ENCODE results near the gene ABHD8. TPM values are rescaled to one million over a fixed set of nuclear protein-coding genes. Genes with fewer than 3 reads are reported as not detected.

The ABHD8 gene
- total and polyA plus RNA-seq, 2 donors from 2014 or later: 9.6 to 20.0 TPM

- Histone ChIP-seq H3K4me1 (ENCODE audit: control insufficient read depth in 2 of 3, insufficient read depth in 2 of 3, low read depth in 1 of 3, low read length in 3 of 3) (peaks cover 0 to 30% (median 15%) of the 10 kb centered on the region in 3 donors), H3K9me3 (ENCODE audit: control insufficient read depth in 2 of 3, insufficient read depth in 1 of 3, low read length in 3 of 3) (no peaks in the 10 kb centered on the region), H3K36me3 (ENCODE audit: control insufficient read depth in 2 of 3, insufficient read depth in 3 of 3, low read length in 3 of 3) (no peaks in the 10 kb centered on the region), H3K27me3 (ENCODE audit: control insufficient read depth, insufficient read depth, low read length) (no peaks in the 10 kb centered on the region), H3K4me3 (ENCODE audit: low read length in 3 of 3) (no peak overlapping the region), H3K9ac (ENCODE audit: low read length in 3 of 3) (no peak overlapping the region), H3K27ac (ENCODE audit: low read depth in 2 of 2, low read length in 2 of 2) (no peak overlapping the region)
- DNase-seq (no peak), FAIRE-seq (no peak)
- intact Hi-C loops (cut with DNase I): no loop called here
- TF ChIP-seq, protein P1, sequence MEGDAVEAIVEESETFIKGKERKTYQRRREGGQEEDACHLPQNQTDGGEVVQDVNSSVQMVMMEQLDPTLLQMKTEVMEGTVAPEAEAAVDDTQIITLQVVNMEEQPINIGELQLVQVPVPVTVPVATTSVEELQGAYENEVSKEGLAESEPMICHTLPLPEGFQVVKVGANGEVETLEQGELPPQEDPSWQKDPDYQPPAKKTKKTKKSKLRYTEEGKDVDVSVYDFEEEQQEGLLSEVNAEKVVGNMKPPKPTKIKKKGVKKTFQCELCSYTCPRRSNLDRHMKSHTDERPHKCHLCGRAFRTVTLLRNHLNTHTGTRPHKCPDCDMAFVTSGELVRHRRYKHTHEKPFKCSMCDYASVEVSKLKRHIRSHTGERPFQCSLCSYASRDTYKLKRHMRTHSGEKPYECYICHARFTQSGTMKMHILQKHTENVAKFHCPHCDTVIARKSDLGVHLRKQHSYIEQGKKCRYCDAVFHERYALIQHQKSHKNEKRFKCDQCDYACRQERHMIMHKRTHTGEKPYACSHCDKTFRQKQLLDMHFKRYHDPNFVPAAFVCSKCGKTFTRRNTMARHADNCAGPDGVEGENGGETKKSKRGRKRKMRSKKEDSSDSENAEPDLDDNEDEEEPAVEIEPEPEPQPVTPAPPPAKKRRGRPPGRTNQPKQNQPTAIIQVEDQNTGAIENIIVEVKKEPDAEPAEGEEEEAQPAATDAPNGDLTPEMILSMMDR (IDR thresholded peaks at IDR 0.05; ENCODE audit: borderline replicate concordance, extremely low read depth, insufficient read depth): no peak
Observed at GRCh38 chr19:17307876-17308377, 4.7 kb upstream of the ABHD8 start.

GRCh38 chr19:17306285-17306714 is 3.1 kb upstream of the ABHD8 start:
- Histone ChIP-seq H3K4me1 (ENCODE audit: control insufficient read depth in 2 of 3, insufficient read depth in 2 of 3, low read depth in 1 of 3, low read length in 3 of 3) (peaks cover 0 to 29% (median 15%) of the 10 kb centered on the region in 3 donors), H3K4me3 (ENCODE audit: low read length in 3 of 3) (peak overlapping the region; percentile 82 to 93 (median 92)), H3K27ac (ENCODE audit: low read depth in 2 of 2, low read length in 2 of 2) (peak overlapping the region; percentile 93 to 97), H3K9ac (ENCODE audit: low read length in 3 of 3) (peak overlapping the region in 2 of 3 donors; percentile 88), H3K36me3 (ENCODE audit: control insufficient read depth in 2 of 3, insufficient read depth in 3 of 3, low read length in 3 of 3) (no peaks in the 10 kb centered on the region), H3K27me3 (ENCODE audit: control insufficient read depth, insufficient read depth, low read length) (no peaks in the 10 kb centered on the region), H3K9me3 (ENCODE audit: control insufficient read depth in 2 of 3, insufficient read depth in 1 of 3, low read length in 3 of 3) (no peaks in the 10 kb centered on the region)
- intact Hi-C loops (cut with DNase I): no loop called here
- TF ChIP-seq, protein P1 (IDR thresholded peaks at IDR 0.05; ENCODE audit: borderline replicate concordance, extremely low read depth, insufficient read depth): no peak
- FAIRE-seq: no peak
- peak in 1 of 5 donors; percentile 58 for DNase-seq

DNA sequence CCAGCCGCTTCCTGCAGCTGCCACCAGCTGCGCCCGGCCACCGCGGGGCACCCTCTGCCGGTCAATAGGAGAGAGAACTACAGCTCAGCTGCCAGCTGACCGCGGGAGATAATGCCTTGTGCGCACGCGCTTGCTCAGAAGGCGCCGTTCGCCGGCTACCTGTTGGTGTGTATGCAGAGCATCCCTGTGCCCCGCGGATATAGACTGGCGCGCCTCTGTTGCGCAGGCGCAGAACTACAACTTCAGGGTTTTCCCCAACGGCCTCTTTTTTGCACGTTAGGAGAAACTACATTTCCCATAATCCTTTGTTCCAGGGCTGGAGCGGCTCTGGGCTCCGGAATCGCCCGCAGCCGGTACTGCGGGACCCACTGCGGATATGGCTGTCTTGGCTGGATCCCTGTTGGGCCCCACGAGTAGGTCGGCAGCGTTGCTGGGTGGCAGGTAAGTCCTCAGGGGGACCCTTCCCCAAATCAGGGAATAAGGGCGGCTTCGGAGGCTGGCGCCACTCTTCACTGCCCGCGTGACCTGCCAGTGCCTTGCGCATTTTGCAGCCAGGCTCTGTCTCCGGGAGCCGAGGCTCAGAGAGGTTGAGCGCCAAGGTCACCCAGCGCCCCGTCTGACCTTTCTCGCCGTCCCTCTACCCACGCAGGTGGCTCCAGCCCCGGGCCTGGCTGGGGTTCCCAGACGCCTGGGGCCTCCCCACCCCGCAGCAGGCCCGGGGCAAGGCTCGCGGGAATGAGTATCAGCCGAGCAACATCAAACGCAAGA is 2.5 kb upstream of the ABHD8 start, which contains the start of gene MRPL34:
TSS of gene MRPL34 (plus strand) at position 356 of the 768 bp plus-strand sequence. CDS start at position 377, 21 bp downstream.
- Histone ChIP-seq H3K4me1 (ENCODE audit: control insufficient read depth in 2 of 3, insufficient read depth in 2 of 3, low read depth in 1 of 3, low read length in 3 of 3) (peaks cover 0 to 27% (median 15%) of the 10 kb centered on the region in 3 donors), H3K27me3 (ENCODE audit: control insufficient read depth, insufficient read depth, low read length) (no peaks in the 10 kb centered on the region), H3K36me3 (ENCODE audit: control insufficient read depth in 2 of 3, insufficient read depth in 3 of 3, low read length in 3 of 3) (no peaks in the 10 kb centered on the region), H3K4me3 (ENCODE audit: low read length in 3 of 3) (peak within 1 kb of the TSS; percentile 82 to 93 (median 92)), H3K9me3 (ENCODE audit: control insufficient read depth in 2 of 3, insufficient read depth in 1 of 3, low read length in 3 of 3) (no peaks in the 10 kb centered on the region), H3K9ac (ENCODE audit: low read length in 3 of 3) (peak within 1 kb of the TSS; percentile 65 to 88 (median 88)), H3K27ac (ENCODE audit: low read depth in 2 of 2, low read length in 2 of 2) (peak within 1 kb of the TSS; percentile 93 to 97)
- TF ChIP-seq, protein P1 (IDR thresholded peaks at IDR 0.05; ENCODE audit: borderline replicate concordance, extremely low read depth, insufficient read depth): peak; percentile 62
- FAIRE-seq (peak; percentile 57), DNase-seq (peak; percentile 99 to 100 (median 99))
- intact Hi-C loops (cut with DNase I): no loop called here

Measured in kidney (tissue), 14 donors.